Tibial nerve (tissue), 4 donors: Measurements from ENCODE around the gene YES1. TPM values are rescaled to one million over a fixed set of nuclear protein-coding genes. Genes with fewer than 3 reads are reported as not detected.

Experiments
- DNase-seq, 2 donors: peaks; one replicate each; pipeline ENCODE4 v3.0.0-alpha.2; 2019; ENCODE audit warnings: low spot score in 2 of 2
- H3K27ac ChIP-seq, 4 donors: fragments of 200-600 bp; sonication (generic) in 3 of 4; one replicate each; pipeline ENCODE4 v1.5.1; 2017 to 2019; ENCODE audit warnings: mild to moderate bottlenecking in 1 of 4
- H3K27me3 ChIP-seq, 2 donors: fragments of 200-600 bp; sonication (generic) in 1 of 2; one replicate each; pipeline versions ENCODE4 v1.5.1 to v1.6.0; 2017 to 2019
- H3K36me3 ChIP-seq, 3 donors: fragments of 200-600 bp; sonication (generic); one replicate each; pipeline ENCODE4 v1.5.1; 2018 to 2019
- H3K4me1 ChIP-seq, 4 donors: fragments of 200-600 bp; sonication (generic) in 3 of 4; one replicate each; pipeline ENCODE4 v1.5.1; 2017 to 2019
- H3K4me3 ChIP-seq, 4 donors: fragments of 200-600 bp; sonication (generic) in 3 of 4; one replicate each; pipeline ENCODE4 v1.5.1; 2017 to 2019; ENCODE audit warnings: mild to moderate bottlenecking in 1 of 4, moderate library complexity in 1 of 4
- H3K9me3 ChIP-seq, 4 donors: fragments of 200-600 bp; sonication (generic) in 3 of 4; one replicate each; pipeline ENCODE4 v1.5.1; 2017 to 2019
- CTCF ChIP-seq, 5 experiments: fragments of 200-600 bp in 3 of 5; fragments of 450-650 bp in 2 of 5; sonication (generic) in 3 of 5; IDR thresholded peaks; one replicate each; pipeline ENCODE4 v1.5.1; 2016 to 2019; ENCODE audit warnings: antibody characterized with exemption in 5 of 5, mild to moderate bottlenecking in 3 of 5, moderate library complexity in 2 of 5
- EP300 ChIP-seq, 2 donors: sonication (generic); formaldehyde crosslinking; IDR thresholded peaks; one replicate each; pipeline ENCODE4 v1.6.1; 2017; ENCODE audit warnings: antibody characterized with exemption in 2 of 2, mild to moderate bottlenecking in 1 of 2
- POLR2A ChIP-seq, 2 donors: fragments of 450-650 bp; IDR thresholded peaks; one replicate each; pipeline ENCODE4 v1.6.1; 2017; ENCODE audit warnings: antibody characterized with exemption in 2 of 2, mild to moderate bottlenecking in 2 of 2, moderate library complexity in 2 of 2
- WGBS, 2 donors: methylation state at CpG; one replicate each; pipeline ENCODE4 v1.1.5; 2018; 5-methylcytosine and 5-hydroxymethylcytosine counted together
- total RNA-seq, 4 donors: library from RNA; depleted of rRNA; stranded (reverse); fragments of >200 nt; gene quantifications; one replicate each; pipeline ENCODE4 v1.1.0, GENCODE V29; 2016

YES1 gene
- total RNA-seq, 4 donors from 2014 or later: 47.5 to 73.0 (median 59.1) TPM

- H3K27me3 ChIP-seq: no peaks in the 10 kb centered on the region
- TF ChIP-seq EP300 (IDR thresholded peaks at IDR 0.05): no peak
- TF ChIP-seq POLR2A (IDR thresholded peaks at IDR 0.05): no peak
- TF ChIP-seq CTCF (IDR thresholded peaks at IDR 0.05): no peak
- WGBS, 2 donors: 72 to 80% methylated on average over 2 of the region's 2 CpGs
- no peak overlapping the region for H3K27ac ChIP-seq
- no peaks in the 10 kb centered on the region for H3K9me3 ChIP-seq
- no peaks in the 10 kb centered on the region for H3K36me3 ChIP-seq
- peaks cover 0 to 39% (median 5%) of the 10 kb centered on the region in 4 donors for H3K4me1 ChIP-seq
- DNase-seq: no peak
- H3K4me3 ChIP-seq: no peak overlapping the region
Observed at GRCh38 chr18:808502-808901, 3.5 kb downstream of the YES1 start.

GRCh38 chr18:808086-808485, 4.0 kb downstream of the YES1 start:
- peaks cover 0 to 36% (median 5%) of the 10 kb centered on the region in 4 donors for H3K4me1 ChIP-seq
- WGBS, 2 donors: 45 to 52% methylated on average over 5 of the region's 5 CpGs
- TF ChIP-seq POLR2A (IDR thresholded peaks at IDR 0.05): no peak
- no peak for TF ChIP-seq EP300 (IDR thresholded peaks at IDR 0.05)
- no peak for TF ChIP-seq CTCF (IDR thresholded peaks at IDR 0.05)
- DNase-seq: no peak
- no peaks in the 10 kb centered on the region for H3K27me3 ChIP-seq
- H3K36me3 ChIP-seq: no peaks in the 10 kb centered on the region
- no peak overlapping the region for H3K4me3 ChIP-seq
- H3K27ac ChIP-seq: no peak overlapping the region
- H3K9me3 ChIP-seq: no peaks in the 10 kb centered on the region

GRCh38 chr18:805755-806110, 6.3 kb downstream of the YES1 start:
- H3K27ac ChIP-seq: no peak overlapping the region
- H3K4me1 ChIP-seq: peaks cover 0 to 35% (median 3%) of the 10 kb centered on the region in 4 donors
- H3K9me3 ChIP-seq: no peaks in the 10 kb centered on the region
- DNase-seq: no peak
- TF ChIP-seq CTCF (IDR thresholded peaks at IDR 0.05) (no peak), POLR2A (IDR thresholded peaks at IDR 0.05) (no peak), EP300 (IDR thresholded peaks at IDR 0.05) (no peak)
- no peaks in the 10 kb centered on the region for H3K27me3 ChIP-seq
- peak overlapping the region in 1 of 4 donors; percentile 2 for H3K4me3 ChIP-seq
- WGBS, 2 donors: 71 to 76% methylated on average over 2 of the region's 2 CpGs
- H3K36me3 ChIP-seq: no peaks in the 10 kb centered on the region

GRCh38 chr18:805008-805754, 6.9 kb downstream of the YES1 start:
- Histone ChIP-seq H3K36me3 (no peaks in the 10 kb centered on the region), H3K27ac (no peak overlapping the region), H3K27me3 (no peaks in the 10 kb centered on the region), H3K4me1 (peaks cover 0 to 31% (median under 1%) of the 10 kb centered on the region in 4 donors), H3K4me3 (peak overlapping the region in 1 of 4 donors; percentile 2), H3K9me3 (no peaks in the 10 kb centered on the region)
- TF ChIP-seq EP300 (IDR thresholded peaks at IDR 0.05) (no peak), POLR2A (IDR thresholded peaks at IDR 0.05) (no peak), CTCF (IDR thresholded peaks at IDR 0.05) (no peak)
- 67 to 71% methylated on average over 5 of the region's 5 CpGs for WGBS, 2 donors
- no peak for DNase-seq

- TF ChIP-seq POLR2A (IDR thresholded peaks at IDR 0.05) (no peak), EP300 (IDR thresholded peaks at IDR 0.05) (no peak)
- Histone ChIP-seq H3K27ac (no peak overlapping the region), H3K27me3 (no peaks in the 10 kb centered on the region), H3K36me3 (no peaks in the 10 kb centered on the region), H3K9me3 (no peaks in the 10 kb centered on the region), H3K4me1 (peaks cover 0 to 20% (median 0%) of the 10 kb centered on the region in 4 donors), H3K4me3 (no peak overlapping the region)
- no peak for DNase-seq
- 74 to 85% methylated on average over 3 of the region's 3 CpGs for WGBS, 2 donors
Observed at GRCh38 chr18:801137-801536, 10.9 kb downstream of the YES1 start.
